Neuron (in vitro differentiated cells): Measurements from ENCODE around the gene PIEZO1.

Experiments used
- H2AFZ ChIP-seq: one replicate; pipeline ENCODE4 v1.6.1; 2013; ENCODE audit warnings: low read depth, mild to moderate bottlenecking, inconsistent platforms, low read length, moderate library complexity
- H3K27me3 ChIP-seq: one replicate; pipeline ENCODE4 v1.6.1; 2013; ENCODE audit warnings: low read length; ENCODE audit not compliant: insufficient read depth
- H3K36me3 ChIP-seq: one replicate; pipeline ENCODE4 v1.6.1; 2013; ENCODE audit warnings: low read length; ENCODE audit not compliant: insufficient read depth
- H3K4me1 ChIP-seq: one replicate; pipeline ENCODE4 v1.6.1; 2013; ENCODE audit warnings: low read length; ENCODE audit not compliant: insufficient read depth
- H3K4me3 ChIP-seq: 2 replicates; pipeline ENCODE4 v1.5.1; 2013; ENCODE audit warnings: mild to moderate bottlenecking, low read length, moderate library complexity
- H3K9me3 ChIP-seq: one replicate; pipeline ENCODE4 v1.6.1; 2013; ENCODE audit warnings: low read length

The PIEZO1 gene

DNA sequence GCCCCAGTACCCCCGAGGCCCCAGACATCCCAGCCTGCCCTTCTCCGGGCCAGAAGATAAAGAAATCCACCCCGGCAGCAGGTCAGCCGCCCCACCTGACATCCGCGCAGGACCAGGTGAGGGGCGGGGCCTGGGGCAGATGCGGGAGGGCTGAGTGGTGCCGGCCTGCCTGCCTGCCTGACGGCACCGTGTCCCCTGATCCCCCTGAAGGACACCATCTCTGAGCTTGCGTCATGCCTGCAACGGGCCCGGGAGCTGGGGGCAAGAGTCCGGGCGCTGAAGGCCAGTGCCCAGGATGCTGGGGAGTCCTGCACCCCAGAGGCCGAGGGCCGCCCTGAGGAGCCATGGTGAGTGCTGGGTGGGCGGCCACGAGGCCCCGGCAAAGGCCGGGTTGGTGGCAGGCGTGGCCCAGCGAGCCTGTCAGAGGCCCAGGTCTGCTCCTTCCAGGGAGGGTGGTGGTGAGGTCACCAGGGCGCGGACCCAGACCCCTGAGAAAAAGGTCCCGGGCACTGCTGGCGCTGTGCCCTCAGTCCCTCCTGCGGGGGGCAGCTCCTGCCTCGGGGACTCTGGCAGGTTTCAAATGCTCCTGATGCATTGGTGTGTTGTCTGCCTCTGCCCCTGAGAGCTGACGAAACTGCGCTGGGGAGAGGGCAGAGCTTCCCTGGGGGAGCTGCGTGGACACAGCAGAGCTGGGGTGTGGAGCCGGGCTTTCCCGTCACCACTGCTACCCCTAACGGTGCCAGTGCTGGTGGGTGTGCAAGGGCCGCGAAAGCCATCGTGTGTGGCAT, 19.7 kb upstream of the PIEZO1 start:
- H3K9me3 ChIP-seq: no peaks in the 10 kb centered on the region
- peaks cover 47% of the 10 kb centered on the region for H3K36me3 ChIP-seq
- no peaks in the 10 kb centered on the region for H3K27me3 ChIP-seq
- peak overlapping the region; percentile 77 for H3K4me3 ChIP-seq
- H2AFZ ChIP-seq: no peak overlapping the region
- peaks cover 14% of the 10 kb centered on the region for H3K4me1 ChIP-seq

DNA sequence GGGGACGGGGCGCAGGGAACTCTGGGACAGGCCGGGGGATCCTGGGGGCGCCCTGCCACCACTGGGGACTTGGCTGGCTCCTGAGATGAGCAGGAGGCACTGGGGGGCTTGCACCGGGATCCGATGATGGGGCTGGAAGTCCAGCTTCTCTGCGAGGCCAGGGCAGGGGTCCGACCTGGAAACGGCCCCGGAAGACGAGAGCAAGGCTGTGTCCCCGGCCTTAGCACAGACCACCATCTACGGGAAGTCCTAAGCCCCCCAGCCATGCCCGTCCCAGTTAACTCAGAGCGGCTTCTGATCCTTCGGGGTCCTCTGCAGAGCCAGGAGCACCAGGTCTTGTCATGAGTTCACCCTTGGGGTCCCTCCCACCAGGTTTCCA, 19.1 kb upstream of the PIEZO1 start:
- H2AFZ ChIP-seq: no peak overlapping the region
- peak overlapping the region; percentile 77 for H3K4me3 ChIP-seq
- H3K9me3 ChIP-seq: no peaks in the 10 kb centered on the region
- peaks cover 41% of the 10 kb centered on the region for H3K36me3 ChIP-seq
- no peaks in the 10 kb centered on the region for H3K27me3 ChIP-seq
- H3K4me1 ChIP-seq: peaks cover 12% of the 10 kb centered on the region

DNA sequence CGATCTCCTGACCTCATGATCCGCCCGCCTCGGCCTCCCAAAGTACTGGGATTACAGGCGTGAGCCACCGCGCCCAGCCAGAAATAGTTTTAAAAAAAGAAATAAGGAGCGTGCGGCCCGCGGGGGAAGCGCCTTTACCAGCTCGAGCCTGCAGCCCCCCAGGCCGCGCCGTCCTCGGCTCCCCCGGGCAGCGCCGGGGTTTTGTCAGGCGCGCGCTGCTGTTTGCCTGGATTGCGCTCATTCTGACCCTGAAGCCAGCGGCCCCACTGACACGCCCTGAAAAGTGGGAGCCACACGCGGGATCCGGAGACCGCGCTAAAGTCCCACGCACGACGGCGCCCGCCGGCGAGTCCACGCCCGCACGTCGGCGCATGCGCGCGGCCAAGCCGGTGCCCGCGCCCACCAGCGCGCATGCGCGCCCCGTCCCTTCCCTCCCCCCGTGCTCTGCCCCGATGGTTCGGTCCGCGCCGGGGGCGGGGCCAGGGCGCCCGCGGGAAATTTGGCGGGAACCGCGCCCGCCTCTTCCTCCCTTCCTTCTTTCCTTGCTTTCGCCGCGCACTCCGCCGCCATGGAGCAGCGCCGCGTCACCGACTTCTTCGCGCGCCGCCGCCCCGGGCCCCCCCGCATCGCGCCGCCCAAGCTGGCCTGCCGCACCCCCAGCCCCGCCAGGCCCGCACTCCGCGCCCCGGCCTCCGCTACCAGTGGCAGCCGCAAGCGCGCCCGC, 18.4 kb upstream of the PIEZO1 start, which contains the start of gene CDT1:
Gene CDT1, plus strand, starts transcription at position 526 of the 724 bp plus-strand sequence. Its CDS starts 43 bp downstream, at position 569.
- Histone ChIP-seq H3K27me3 (no peaks in the 10 kb centered on the region), H2AFZ (peak within 1 kb of the TSS; percentile 62), H3K4me1 (peaks cover 12% of the 10 kb centered on the region), H3K9me3 (no peaks in the 10 kb centered on the region), H3K36me3 (peaks cover 35% of the 10 kb centered on the region), H3K4me3 (peak within 1 kb of the TSS; percentile 77)

DNA sequence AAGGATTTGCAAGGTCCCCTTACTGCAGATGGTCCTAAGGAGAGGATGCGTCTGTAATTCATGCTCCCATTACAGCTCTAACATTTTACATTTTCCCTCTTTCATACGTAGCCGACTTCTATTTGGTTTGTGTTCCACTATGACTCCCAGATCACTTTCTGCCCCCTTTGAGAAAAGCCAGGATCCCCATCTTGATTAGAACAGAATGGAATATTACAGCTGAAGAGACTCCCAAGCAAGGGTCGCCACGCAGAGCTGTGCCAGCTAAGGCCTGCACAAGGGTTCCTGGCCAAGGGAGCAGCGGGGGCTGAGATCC, 15.2 kb upstream of the PIEZO1 start:
- H3K4me3 ChIP-seq: no peak overlapping the region
- peaks cover 5% of the 10 kb centered on the region for H3K36me3 ChIP-seq
- H3K9me3 ChIP-seq: no peaks in the 10 kb centered on the region
- H3K27me3 ChIP-seq: no peaks in the 10 kb centered on the region
- H3K4me1 ChIP-seq: peaks cover 10% of the 10 kb centered on the region
- H2AFZ ChIP-seq: no peak overlapping the region

DNA sequence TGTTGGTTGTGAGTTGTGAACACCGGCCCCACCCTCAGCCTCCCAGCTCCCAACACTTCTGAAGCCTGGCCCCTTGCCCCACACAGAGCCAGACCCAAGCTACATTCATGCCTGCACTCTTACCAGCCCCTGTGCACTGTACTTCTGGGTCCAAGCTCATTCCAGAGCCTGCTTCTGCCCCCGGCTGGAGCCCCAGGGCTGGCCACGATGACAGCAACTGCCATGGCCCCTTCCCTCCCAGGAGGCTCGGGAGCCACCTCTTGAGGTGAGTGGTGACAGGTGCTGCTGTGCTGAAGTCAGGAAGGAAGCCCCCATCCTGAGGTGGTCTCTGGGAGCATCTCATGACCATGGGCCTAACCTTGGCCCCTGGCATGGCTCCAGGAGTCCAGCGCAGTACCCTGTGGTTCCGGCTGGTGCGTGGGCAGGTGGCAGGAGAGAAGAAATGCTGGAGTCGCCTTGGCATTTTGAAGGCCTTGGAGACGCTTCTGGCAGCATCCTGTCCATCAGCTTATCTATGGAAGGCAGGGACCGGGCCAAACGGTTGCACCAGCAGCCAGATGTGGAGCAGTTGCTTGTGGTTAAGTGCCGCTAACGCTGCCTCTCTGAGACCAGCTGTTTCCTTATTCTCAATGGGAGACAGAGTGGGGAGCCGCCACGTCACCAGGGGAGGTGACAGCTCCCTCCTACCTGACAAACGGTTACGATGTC, 14.7 kb upstream of the PIEZO1 start:
- no peaks in the 10 kb centered on the region for H3K36me3 ChIP-seq
- no peak overlapping the region for H3K4me3 ChIP-seq
- peaks cover 5% of the 10 kb centered on the region for H3K4me1 ChIP-seq
- no peaks in the 10 kb centered on the region for H3K27me3 ChIP-seq
- H2AFZ ChIP-seq: no peak overlapping the region
- no peaks in the 10 kb centered on the region for H3K9me3 ChIP-seq

DNA sequence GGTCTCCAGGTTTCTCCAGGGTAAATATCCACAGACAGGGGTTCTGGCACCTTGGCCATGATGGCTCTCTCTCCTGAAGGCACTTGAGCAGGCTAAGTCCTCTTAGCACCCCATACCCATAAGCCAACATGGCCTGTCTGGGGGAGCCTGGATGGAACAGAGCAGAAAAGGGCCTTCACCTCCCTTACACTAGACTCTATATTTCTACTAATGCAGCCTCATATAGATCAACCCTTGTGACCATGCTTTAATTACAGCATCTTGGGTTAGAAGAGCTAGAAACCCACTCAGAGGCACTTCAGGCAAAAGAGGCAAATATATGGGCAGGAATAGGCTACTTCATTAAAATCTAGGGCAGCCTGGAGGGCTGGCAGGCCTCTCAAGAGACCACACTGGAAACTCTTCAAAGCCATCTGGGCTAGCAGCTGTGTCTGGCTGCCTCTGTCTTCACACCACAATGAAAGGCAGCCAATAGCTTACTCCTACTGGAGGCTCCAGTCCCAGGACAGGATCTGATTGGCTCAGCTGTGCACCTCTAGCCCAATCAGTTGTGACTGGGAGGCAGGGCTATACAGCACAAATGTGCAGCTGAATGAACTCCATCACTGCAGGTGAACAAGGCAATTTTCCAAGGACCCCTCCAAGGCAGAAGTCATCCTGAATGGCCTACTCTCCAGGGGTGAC, 13.9 kb upstream of the PIEZO1 start:
- Histone ChIP-seq H3K4me1 (no peaks in the 10 kb centered on the region), H3K9me3 (no peaks in the 10 kb centered on the region), H2AFZ (no peak overlapping the region), H3K27me3 (no peaks in the 10 kb centered on the region), H3K4me3 (no peak overlapping the region), H3K36me3 (no peaks in the 10 kb centered on the region)

DNA sequence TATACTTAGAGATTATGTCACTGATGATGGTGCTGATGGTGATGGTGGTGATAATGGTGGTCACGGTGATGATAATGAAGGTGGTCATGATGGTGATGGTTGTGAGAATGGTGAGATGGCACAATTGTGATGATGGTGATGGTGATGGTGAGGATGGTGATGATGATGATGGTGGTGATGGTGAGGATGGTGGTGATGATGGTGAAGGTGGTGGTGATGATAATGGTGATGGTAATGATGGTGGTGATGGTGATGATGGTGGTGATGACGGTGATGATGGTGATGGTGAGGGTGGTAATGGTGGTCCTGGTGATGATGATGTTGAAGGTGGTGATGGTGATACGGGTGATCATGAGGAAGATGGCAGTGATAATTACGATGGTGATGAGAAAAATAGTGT, 13.1 kb upstream of the PIEZO1 start:
- Histone ChIP-seq H3K4me1 (no peaks in the 10 kb centered on the region), H3K9me3 (no peaks in the 10 kb centered on the region), H3K4me3 (no peak overlapping the region), H3K36me3 (no peaks in the 10 kb centered on the region), H2AFZ (no peak overlapping the region), H3K27me3 (peaks cover 4% of the 10 kb centered on the region)

DNA sequence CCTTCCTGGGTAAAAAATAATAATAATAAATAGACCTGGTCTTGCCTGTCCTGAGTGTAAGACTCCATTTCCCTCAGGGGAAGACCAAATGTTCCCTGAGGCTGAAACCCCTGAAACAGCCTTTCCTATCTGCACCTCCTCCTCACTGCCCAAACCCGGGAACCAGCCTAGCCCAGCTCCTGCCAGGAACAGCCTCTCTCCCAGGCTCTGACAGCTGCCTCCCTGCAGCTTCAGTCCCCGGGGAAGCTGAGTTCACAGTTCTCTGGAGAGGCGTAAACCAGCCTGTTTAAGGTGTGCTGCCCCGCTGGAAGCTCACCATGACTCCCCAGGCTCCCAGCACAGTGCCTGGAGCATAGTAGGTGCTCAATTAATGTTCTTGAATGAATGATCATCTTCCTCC, 11.3 kb upstream of the PIEZO1 start:
- Histone ChIP-seq H2AFZ (no peak overlapping the region), H3K27me3 (peaks cover 13% of the 10 kb centered on the region), H3K4me1 (no peaks in the 10 kb centered on the region), H3K4me3 (no peak overlapping the region), H3K9me3 (no peaks in the 10 kb centered on the region), H3K36me3 (no peaks in the 10 kb centered on the region)

DNA sequence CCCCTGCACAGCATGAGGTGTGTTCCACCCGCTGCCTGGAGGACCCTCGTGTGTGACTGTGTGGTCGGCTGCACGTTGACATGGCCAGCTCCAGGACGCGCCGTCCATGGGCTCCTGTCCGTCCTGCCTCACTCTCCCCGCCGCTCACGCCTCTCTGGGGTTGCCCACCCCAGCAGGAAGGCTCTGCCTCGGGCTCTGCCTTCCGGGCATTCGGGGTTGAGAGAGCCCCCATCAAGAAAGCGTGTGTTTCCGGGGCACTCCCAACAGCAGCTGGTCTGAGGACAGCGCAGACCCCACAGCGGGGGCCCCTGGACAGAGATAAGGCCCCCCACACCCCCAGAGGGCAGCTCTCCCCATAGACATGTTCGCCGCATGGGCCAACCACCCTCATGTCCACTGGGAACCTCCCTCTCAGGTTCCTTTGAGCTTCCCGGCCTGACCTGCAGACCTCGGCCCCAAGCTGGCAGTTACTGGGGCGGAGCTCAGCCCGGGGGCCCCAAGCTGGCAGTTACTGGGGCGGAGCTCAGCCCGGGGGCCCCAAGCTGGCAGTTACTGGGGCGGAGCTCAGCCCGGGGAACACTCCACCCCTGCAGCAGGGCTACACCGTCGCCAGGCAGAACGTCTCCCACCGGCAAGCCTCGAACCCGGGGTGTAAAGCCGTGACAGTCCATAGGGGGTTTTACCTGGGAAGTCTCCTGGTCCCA, 8.4 kb upstream of the PIEZO1 start:
- Histone ChIP-seq H3K4me3 (no peak overlapping the region), H3K36me3 (no peaks in the 10 kb centered on the region), H3K9me3 (no peaks in the 10 kb centered on the region), H3K27me3 (peaks cover 17% of the 10 kb centered on the region), H3K4me1 (peaks cover 7% of the 10 kb centered on the region), H2AFZ (no peak overlapping the region)

DNA sequence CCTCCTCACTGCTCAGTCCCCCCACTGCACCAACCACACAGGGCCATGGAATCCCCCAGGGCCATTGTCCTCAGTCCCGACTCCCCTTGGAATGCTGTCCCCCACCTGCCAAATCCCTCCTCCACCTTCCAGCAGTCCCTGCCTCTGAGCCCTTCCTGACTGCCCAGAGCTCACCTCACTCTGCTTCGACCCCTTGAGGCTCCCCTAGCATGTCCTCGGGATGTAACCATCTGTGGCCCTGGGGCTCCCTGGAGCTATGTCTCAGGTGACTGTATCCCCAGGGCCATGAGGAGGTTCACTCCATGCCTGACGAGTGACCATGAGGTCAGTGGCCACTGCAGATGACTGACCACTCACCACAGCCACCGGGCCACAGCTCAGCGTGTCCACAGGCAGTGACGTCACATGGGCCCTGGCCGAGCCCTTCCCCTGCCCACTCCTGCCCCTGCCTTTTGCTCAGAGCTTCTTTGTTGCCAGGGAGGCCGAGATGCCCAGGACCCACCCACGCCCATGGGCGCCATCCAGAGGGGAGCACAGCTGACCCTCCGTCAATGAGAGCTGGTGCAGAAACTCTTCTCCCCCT, 7.7 kb upstream of the PIEZO1 start:
- Histone ChIP-seq H3K27me3 (peaks cover 17% of the 10 kb centered on the region), H3K36me3 (no peaks in the 10 kb centered on the region), H3K4me3 (no peak overlapping the region), H3K9me3 (no peaks in the 10 kb centered on the region), H2AFZ (no peak overlapping the region), H3K4me1 (peaks cover 7% of the 10 kb centered on the region)

DNA sequence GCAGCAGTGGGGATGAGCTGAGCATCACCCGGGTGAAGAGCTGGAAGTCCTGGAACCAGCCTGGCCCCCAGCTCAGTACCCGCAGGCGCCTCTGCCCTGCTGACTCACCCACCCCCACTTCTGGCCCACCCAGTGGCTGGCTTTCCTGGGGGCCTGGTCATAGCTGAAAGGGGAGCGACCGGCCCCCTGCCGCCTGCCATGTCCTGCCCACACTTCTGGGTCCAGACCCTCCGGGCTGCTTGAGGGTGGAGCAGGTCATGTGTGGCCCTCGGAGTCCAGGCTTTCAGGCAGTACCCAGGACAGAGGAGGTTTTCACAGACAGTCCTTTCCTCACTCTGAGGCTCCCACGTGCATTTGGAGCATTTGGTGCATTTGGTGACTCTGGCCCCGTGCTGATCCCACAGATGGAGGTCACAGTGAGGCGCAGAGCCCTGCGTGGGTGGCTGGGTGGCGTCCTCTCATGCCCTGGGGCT, 7.1 kb upstream of the PIEZO1 start:
- H3K27me3 ChIP-seq: peaks cover 19% of the 10 kb centered on the region
- no peaks in the 10 kb centered on the region for H3K9me3 ChIP-seq
- H3K36me3 ChIP-seq: no peaks in the 10 kb centered on the region
- peaks cover 7% of the 10 kb centered on the region for H3K4me1 ChIP-seq
- H2AFZ ChIP-seq: no peak overlapping the region
- no peak overlapping the region for H3K4me3 ChIP-seq
